Stimulated activated memory B cell treated with anti-CD40 and anti-IgM and Interleukin-4, amounts not matched to agents 10 μg/mL and 1 μg/mL and 100 μg/mL, for 72 hours (primary cell): ENCODE data around the gene TBC1D16.
"Not testable (repeated sequence)": the region's sequence is repeated elsewhere in the genome, so short reads cannot be mapped to it uniquely, and the experiment has no call there.

ENCODE experiments used
- ATAC-seq: fragments of 150-1000 bp; cut with Tn5 transposase; 2 replicates; pipeline ENCODE4 v1.10.0; 2021
- H3K27ac Mint-ChIP-seq: one replicate; pipeline ENCODE4 v1.8.0; 2022; ENCODE audit warnings: mild to moderate bottlenecking, mixed read lengths
- H3K27me3 Mint-ChIP-seq: one replicate; pipeline ENCODE4 v1.8.0; 2022; ENCODE audit warnings: mixed read lengths
- H3K36me3 Mint-ChIP-seq: one replicate; pipeline ENCODE4 v1.8.0; 2022; ENCODE audit warnings: mixed read lengths
- H3K4me1 Mint-ChIP-seq: one replicate; pipeline ENCODE4 v1.8.0; 2022; ENCODE audit warnings: mixed read lengths
- H3K4me3 Mint-ChIP-seq: one replicate; pipeline ENCODE4 v1.8.0; 2022; ENCODE audit warnings: mild to moderate bottlenecking, moderate library complexity, mixed read lengths
- H3K9me3 Mint-ChIP-seq: one replicate; pipeline ENCODE4 v1.8.0; 2022; ENCODE audit warnings: mixed read lengths

Gene TBC1D16

GRCh38 chr17:80063830-80064585 lies 28.3 kb upstream of the TBC1D16 start:
- H3K36me3 Mint-ChIP-seq, result no peaks in the 10 kb centered on the region
- H3K27me3 Mint-ChIP-seq, result peaks cover 34% of the 10 kb centered on the region
- no peaks in the 10 kb centered on the region for H3K4me1 Mint-ChIP-seq
- no peak overlapping the region for H3K27ac Mint-ChIP-seq
- no peak for ATAC-seq
- H3K9me3 Mint-ChIP-seq, result no peaks in the 10 kb centered on the region
- H3K4me3 Mint-ChIP-seq, result no peak overlapping the region

GRCh38 chr17:80061421-80061820 lies 25.7 kb upstream of the TBC1D16 start:
- ATAC-seq, result no peak
- Mint-ChIP-seq H3K9me3 (no peaks in the 10 kb centered on the region), H3K27me3 (peaks cover 19% of the 10 kb centered on the region), H3K4me1 (no peaks in the 10 kb centered on the region), H3K36me3 (no peaks in the 10 kb centered on the region), H3K27ac (no peak overlapping the region), H3K4me3 (no peak overlapping the region)

- no peak overlapping the region for H3K27ac Mint-ChIP-seq
- no peaks in the 10 kb centered on the region for H3K4me1 Mint-ChIP-seq
Measured at GRCh38 chr17:80060644-80061043, 25.0 kb upstream of the TBC1D16 start.

GRCh38 chr17:80058311-80058955 lies 22.8 kb upstream of the TBC1D16 start:
- Mint-ChIP-seq H3K27me3 (no peaks in the 10 kb centered on the region), H3K9me3 (no peaks in the 10 kb centered on the region), H3K36me3 (no peaks in the 10 kb centered on the region), H3K4me1 (no peaks in the 10 kb centered on the region), H3K4me3 (no peak overlapping the region), H3K27ac (no peak overlapping the region)
- no peak for ATAC-seq

More at GRCh38 chr17:80060644-80061043, 25.0 kb upstream of the TBC1D16 start:
- Mint-ChIP-seq H3K4me3 (no peak overlapping the region), H3K36me3 (no peaks in the 10 kb centered on the region), H3K9me3 (no peaks in the 10 kb centered on the region), H3K27me3 (peaks cover 12% of the 10 kb centered on the region)
- ATAC-seq, result no peak

GRCh38 chr17:80055597-80055996 lies 19.9 kb upstream of the TBC1D16 start:
- H3K9me3 Mint-ChIP-seq, result no peaks in the 10 kb centered on the region
- no peak overlapping the region for H3K4me3 Mint-ChIP-seq
- H3K36me3 Mint-ChIP-seq, result no peaks in the 10 kb centered on the region
- no peaks in the 10 kb centered on the region for H3K27me3 Mint-ChIP-seq
- ATAC-seq, result no peak
- no peak overlapping the region for H3K27ac Mint-ChIP-seq
- no peaks in the 10 kb centered on the region for H3K4me1 Mint-ChIP-seq

GRCh38 chr17:80053102-80053501 lies 17.4 kb upstream of the TBC1D16 start:
- Mint-ChIP-seq H3K27me3 (peaks cover 10% of the 10 kb centered on the region), H3K4me3 (no peak overlapping the region), H3K27ac (no peak overlapping the region), H3K4me1 (no peaks in the 10 kb centered on the region), H3K36me3 (no peaks in the 10 kb centered on the region), H3K9me3 (no peaks in the 10 kb centered on the region)
- no peak for ATAC-seq

- no peaks in the 10 kb centered on the region for H3K4me1 Mint-ChIP-seq
- peaks cover 13% of the 10 kb centered on the region for H3K27me3 Mint-ChIP-seq
- no peak for ATAC-seq
Measured at GRCh38 chr17:80051681-80052080, 16.0 kb upstream of the TBC1D16 start.

GRCh38 chr17:80050706-80051105 lies 15.0 kb upstream of the TBC1D16 start:
- Mint-ChIP-seq H3K27me3 (peaks cover 13% of the 10 kb centered on the region), H3K27ac (no peak overlapping the region), H3K4me3 (no peak overlapping the region), H3K36me3 (no peaks in the 10 kb centered on the region), H3K4me1 (no peaks in the 10 kb centered on the region), H3K9me3 (no peaks in the 10 kb centered on the region)
- ATAC-seq, result no peak

More at GRCh38 chr17:80051681-80052080, 16.0 kb upstream of the TBC1D16 start:
- no peak overlapping the region for H3K27ac Mint-ChIP-seq
- H3K36me3 Mint-ChIP-seq, result no peaks in the 10 kb centered on the region
- H3K4me3 Mint-ChIP-seq, result no peak overlapping the region
- H3K9me3 Mint-ChIP-seq, result no peaks in the 10 kb centered on the region

GRCh38 chr17:80049986-80050385 lies 14.3 kb upstream of the TBC1D16 start:
- Mint-ChIP-seq H3K4me3 (no peak overlapping the region), H3K9me3 (no peaks in the 10 kb centered on the region), H3K27ac (no peak overlapping the region), H3K36me3 (no peaks in the 10 kb centered on the region), H3K27me3 (peaks cover 13% of the 10 kb centered on the region), H3K4me1 (no peaks in the 10 kb centered on the region)
- ATAC-seq, result no peak

GRCh38 chr17:80047176-80047575 lies 11.5 kb upstream of the TBC1D16 start:
- peaks cover 6% of the 10 kb centered on the region for H3K36me3 Mint-ChIP-seq
- H3K4me3 Mint-ChIP-seq, result no peak overlapping the region
- no peaks in the 10 kb centered on the region for H3K9me3 Mint-ChIP-seq
- no peak for ATAC-seq
- no peaks in the 10 kb centered on the region for H3K4me1 Mint-ChIP-seq
- peaks cover 22% of the 10 kb centered on the region for H3K27me3 Mint-ChIP-seq
- no peak overlapping the region for H3K27ac Mint-ChIP-seq

GRCh38 chr17:80046709-80047108 lies 11.0 kb upstream of the TBC1D16 start:
- H3K27me3 Mint-ChIP-seq, result peaks cover 22% of the 10 kb centered on the region
- H3K4me1 Mint-ChIP-seq, H3K36me3 Mint-ChIP-seq, H3K4me3 Mint-ChIP-seq, ATAC-seq, H3K27ac Mint-ChIP-seq, H3K9me3 Mint-ChIP-seq: not testable (repeated sequence)

GRCh38 chr17:80045703-80046102 lies 10.0 kb upstream of the TBC1D16 start:
- peaks cover 6% of the 10 kb centered on the region for H3K36me3 Mint-ChIP-seq
- ATAC-seq, result no peak

GRCh38 chr17:80043963-80044362 lies 8.3 kb upstream of the TBC1D16 start:
- no peaks in the 10 kb centered on the region for H3K4me1 Mint-ChIP-seq
- H3K36me3 Mint-ChIP-seq, result peaks cover 6% of the 10 kb centered on the region
- no peak overlapping the region for H3K27ac Mint-ChIP-seq
- peaks cover 20% of the 10 kb centered on the region for H3K27me3 Mint-ChIP-seq
- no peaks in the 10 kb centered on the region for H3K9me3 Mint-ChIP-seq
- no peak for ATAC-seq
- H3K4me3 Mint-ChIP-seq, result no peak overlapping the region

More at GRCh38 chr17:80045703-80046102, 10.0 kb upstream of the TBC1D16 start:
- H3K9me3 Mint-ChIP-seq, result no peaks in the 10 kb centered on the region
- no peak overlapping the region for H3K4me3 Mint-ChIP-seq
- H3K4me1 Mint-ChIP-seq, result no peaks in the 10 kb centered on the region
- H3K27me3 Mint-ChIP-seq, result peaks cover 22% of the 10 kb centered on the region
- no peak overlapping the region for H3K27ac Mint-ChIP-seq

- Mint-ChIP-seq H3K4me1 (peaks cover 15% of the 10 kb centered on the region), H3K27ac (peak overlapping the region; percentile 87), H3K9me3 (no peaks in the 10 kb centered on the region), H3K36me3 (no peaks in the 10 kb centered on the region), H3K4me3 (peak overlapping the region; percentile 96), H3K27me3 (peaks cover 27% of the 10 kb centered on the region)
- ATAC-seq, result peak; percentile 3
Measured at GRCh38 chr17:80036715-80037477, 1.2 kb upstream of the TBC1D16 start.

GRCh38 chr17:80035937-80036714 lies 454 bp upstream of the TBC1D16 start, which contains the start of gene CCDC40:
TSS of gene CCDC40 (plus strand) at chr17:80036642. CDS start at chr17:80036663, 21 bp downstream.
- peak within 1 kb of the TSS; percentile 90 for H3K27ac Mint-ChIP-seq
- H3K27me3 Mint-ChIP-seq, result peaks cover 27% of the 10 kb centered on the region
- no peaks in the 10 kb centered on the region for H3K36me3 Mint-ChIP-seq
- peak within 1 kb of the TSS; percentile 96 for H3K4me3 Mint-ChIP-seq
- no peaks in the 10 kb centered on the region for H3K9me3 Mint-ChIP-seq
- peak; percentile 91 for ATAC-seq
- peaks cover 15% of the 10 kb centered on the region for H3K4me1 Mint-ChIP-seq
